WI38 (cell line): Measurements from ENCODE around the gene IRAK1.

Experiments
- H3K4me3 ChIP-seq: 2 replicates; pipeline ENCODE4 v1.5.1; 2011; ENCODE audit warnings: low read depth, mild to moderate bottlenecking, control low read depth, low read length
- CTCF ChIP-seq: IDR thresholded peaks from 2 replicates; pipeline ENCODE4 v1.5.1; 2012; ENCODE audit warnings: low read depth, mild to moderate bottlenecking, control low read depth, low read length

Gene IRAK1

GRCh38 chrX:154039577-154039976, 19.9 kb upstream of the IRAK1 start:
- no peak for TF ChIP-seq CTCF
- H3K4me3 ChIP-seq, result no peak overlapping the region

GRCh38 chrX:154038656-154039055, 19.0 kb upstream of the IRAK1 start:
- no peak for TF ChIP-seq CTCF
- no peak overlapping the region for H3K4me3 ChIP-seq

GRCh38 chrX:154037754-154038153, 18.1 kb upstream of the IRAK1 start:
- no peak for TF ChIP-seq CTCF
- no peak overlapping the region for H3K4me3 ChIP-seq

- H3K4me3 ChIP-seq, result no peak overlapping the region
- no peak for TF ChIP-seq CTCF
These were observed 16.8 kb upstream of the IRAK1 start for GRCh38 chrX:154036513-154036912.

GRCh38 chrX:154033848-154034247, 14.1 kb upstream of the IRAK1 start:
- TF ChIP-seq CTCF, result no peak

GRCh38 chrX:154032653-154033052, 13.0 kb upstream of the IRAK1 start:
- no peak overlapping the region for H3K4me3 ChIP-seq
- TF ChIP-seq CTCF, result no peak

More at GRCh38 chrX:154033848-154034247, 14.1 kb upstream of the IRAK1 start:
- H3K4me3 ChIP-seq, result no peak overlapping the region

- TF ChIP-seq CTCF, result no peak
- H3K4me3 ChIP-seq, result no peak overlapping the region
These were observed 12.5 kb upstream of the IRAK1 start for GRCh38 chrX:154032160-154032559.
